Hepatocyte (in vitro differentiated cells): ENCODE data around the gene STRA8. TPM values are rescaled to one million over a fixed set of nuclear protein-coding genes. Genes with fewer than 3 reads are reported as not detected.

Experiments
- DNase-seq: peaks from one replicate; pipeline ENCODE4 v3.0.0-alpha.2; 2016; ENCODE audit warnings: low spot score
- H2AFZ ChIP-seq: fragments of 200-600 bp; sonication (generic); 2 replicates; pipeline ENCODE4 v1.6.0; 2016; ENCODE audit warnings: antibody characterized with exemption, mild to moderate bottlenecking
- H3K27ac ChIP-seq: fragments of 200-600 bp; sonication (generic); 2 replicates; pipeline ENCODE4 v1.5.1; 2016; ENCODE audit warnings: mild to moderate bottlenecking
- H3K27me3 ChIP-seq: fragments of 200-600 bp; sonication (generic); 2 replicates; pipeline ENCODE4 v1.6.1; 2016
- H3K36me3 ChIP-seq: fragments of 200-600 bp; sonication (generic); replicated peaks from 2 replicates; pipeline ENCODE4 v1.5.1; 2016; ENCODE audit warnings: low read depth; ENCODE audit not compliant: insufficient read depth
- H3K4me1 ChIP-seq: fragments of 200-600 bp; sonication (generic); 2 replicates; pipeline ENCODE4 v1.5.1; 2016; ENCODE audit warnings: mild to moderate bottlenecking, moderate library complexity; ENCODE audit not compliant: insufficient read depth
- H3K4me2 ChIP-seq: fragments of 200-600 bp; sonication (generic); 2 replicates; pipeline ENCODE4 v1.6.0; 2016
- H3K4me3 ChIP-seq: fragments of 200-600 bp; sonication (generic); 2 replicates; pipeline ENCODE4 v1.5.1; 2016; ENCODE audit warnings: mild to moderate bottlenecking
- H3K79me2 ChIP-seq: fragments of 200-600 bp; sonication (generic); 2 replicates; pipeline ENCODE4 v1.6.0; 2017; ENCODE audit warnings: mild to moderate bottlenecking
- H3K9me2 ChIP-seq: fragments of 200-600 bp; sonication (generic); replicated peaks from 2 replicates; pipeline ENCODE4 v1.6.0; 2017; ENCODE audit warnings: mild to moderate bottlenecking; ENCODE audit not compliant: insufficient read depth
- H3K9me3 ChIP-seq: fragments of 200-600 bp; sonication (generic); 2 replicates; pipeline ENCODE4 v1.5.1; 2016; ENCODE audit warnings: low read depth, mild to moderate bottlenecking
- H4K20me1 ChIP-seq: fragments of 200-600 bp; sonication (generic); 2 replicates; pipeline ENCODE4 v1.6.0; 2016; ENCODE audit warnings: mild to moderate bottlenecking; ENCODE audit not compliant: insufficient read depth, poor library complexity, severe bottlenecking
- EZH2 ChIP-seq: fragments of 200-600 bp; sonication (generic); IDR thresholded peaks from 2 replicates; pipeline ENCODE4 v1.6.1; 2016; ENCODE audit warnings: antibody characterized with exemption, mild to moderate bottlenecking, borderline replicate concordance
- EZH2phosphoT487 ChIP-seq: fragments of 200-600 bp; sonication (generic); IDR thresholded peaks from one replicate; pipeline ENCODE4 v1.6.1; 2018; ENCODE audit warnings: antibody characterized with exemption, mild to moderate bottlenecking, low read depth, moderate library complexity; ENCODE audit not compliant: unreplicated experiment, severe bottlenecking
- WGBS: methylation state at CpG from one replicate; pipeline ENCODE4 v1.1.6; 2016; ENCODE audit warnings: low lambda C conversion rate; ENCODE audit errors: missing lambda C conversion rate; 5-methylcytosine and 5-hydroxymethylcytosine counted together
- polyA plus RNA-seq: library from polyadenylated mRNA; unstranded; fragments of >200 nt; fragmentation: Nextera tagmentation; extraction: Ambion mirVana; gene quantifications from 2 replicates; pipeline ENCODE4 v1.2.1, GENCODE V29; 2016
- total RNA-seq: library from RNA; depleted of rRNA; stranded (reverse); fragments of >200 nt; gene quantifications from 2 replicates; pipeline ENCODE4 v1.2.3, GENCODE V29; 2014
- TF ChIP-seq, protein P1 (sequence below): fragments of 200-600 bp; sonication (generic); IDR thresholded peaks from 2 replicates; pipeline ENCODE4 v1.5.1; 2016; ENCODE audit warnings: antibody characterized with exemption, mild to moderate bottlenecking; ENCODE audit not compliant: poor library complexity

The STRA8 gene
- total and polyA plus RNA-seq, 2 experiments from 2014 or later = not detected

DNA sequence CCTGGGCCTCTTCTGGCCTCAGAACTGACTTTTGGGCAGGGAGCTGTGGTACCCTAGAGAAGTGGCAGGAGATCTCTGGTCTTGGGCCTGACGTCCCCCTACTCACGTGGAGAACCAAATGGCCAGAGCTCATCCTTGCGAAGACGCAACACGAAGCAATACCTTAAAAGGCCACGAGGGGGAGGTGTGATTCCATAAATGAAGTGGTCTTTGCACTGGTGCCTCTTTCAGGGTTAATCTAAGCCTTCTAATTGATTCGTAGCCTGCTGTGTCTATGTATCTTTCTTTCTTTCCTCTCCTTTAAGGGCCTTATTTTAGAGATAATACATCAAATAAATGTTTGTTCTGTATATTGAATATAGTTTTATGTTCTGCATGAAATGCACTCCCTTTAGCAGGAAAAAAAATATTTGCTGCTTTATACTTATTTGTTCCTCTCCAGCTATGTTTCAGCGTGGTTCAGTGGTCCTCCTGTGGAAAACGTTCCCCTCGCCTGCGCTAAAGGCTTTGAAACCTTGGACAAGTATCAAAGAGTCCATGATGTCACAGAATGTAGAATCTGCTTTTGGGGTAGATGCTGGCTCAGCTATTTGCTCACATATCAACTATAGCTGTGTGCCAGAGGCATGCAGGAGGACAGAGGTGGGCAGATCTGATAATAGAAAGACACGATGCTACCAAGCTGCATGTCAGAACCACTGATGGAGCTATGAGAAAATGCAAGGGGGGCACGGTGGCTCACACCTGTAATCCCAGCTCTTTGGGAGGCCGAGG is 41.0 kb downstream of the STRA8 start:
- Histone ChIP-seq H3K4me3 (no peak overlapping the region), H4K20me1 (no peaks in the 10 kb centered on the region), H3K4me1 (no peaks in the 10 kb centered on the region), H3K9me3 (no peaks in the 10 kb centered on the region), H3K79me2 (no peaks in the 10 kb centered on the region), H2AFZ (no peak overlapping the region), H3K27me3 (no peaks in the 10 kb centered on the region), H3K36me3 (no peaks in the 10 kb centered on the region), H3K4me2 (no peak overlapping the region), H3K27ac (no peak overlapping the region), H3K9me2 (no peaks in the 10 kb centered on the region)
- DNase-seq = peak; percentile 78
- WGBS = 50% methylated on average over 14 of the region's 14 CpGs
- TF ChIP-seq, protein P1, sequence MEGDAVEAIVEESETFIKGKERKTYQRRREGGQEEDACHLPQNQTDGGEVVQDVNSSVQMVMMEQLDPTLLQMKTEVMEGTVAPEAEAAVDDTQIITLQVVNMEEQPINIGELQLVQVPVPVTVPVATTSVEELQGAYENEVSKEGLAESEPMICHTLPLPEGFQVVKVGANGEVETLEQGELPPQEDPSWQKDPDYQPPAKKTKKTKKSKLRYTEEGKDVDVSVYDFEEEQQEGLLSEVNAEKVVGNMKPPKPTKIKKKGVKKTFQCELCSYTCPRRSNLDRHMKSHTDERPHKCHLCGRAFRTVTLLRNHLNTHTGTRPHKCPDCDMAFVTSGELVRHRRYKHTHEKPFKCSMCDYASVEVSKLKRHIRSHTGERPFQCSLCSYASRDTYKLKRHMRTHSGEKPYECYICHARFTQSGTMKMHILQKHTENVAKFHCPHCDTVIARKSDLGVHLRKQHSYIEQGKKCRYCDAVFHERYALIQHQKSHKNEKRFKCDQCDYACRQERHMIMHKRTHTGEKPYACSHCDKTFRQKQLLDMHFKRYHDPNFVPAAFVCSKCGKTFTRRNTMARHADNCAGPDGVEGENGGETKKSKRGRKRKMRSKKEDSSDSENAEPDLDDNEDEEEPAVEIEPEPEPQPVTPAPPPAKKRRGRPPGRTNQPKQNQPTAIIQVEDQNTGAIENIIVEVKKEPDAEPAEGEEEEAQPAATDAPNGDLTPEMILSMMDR = peak; percentile 71
- no peak for TF ChIP-seq EZH2phosphoT487

DNA sequence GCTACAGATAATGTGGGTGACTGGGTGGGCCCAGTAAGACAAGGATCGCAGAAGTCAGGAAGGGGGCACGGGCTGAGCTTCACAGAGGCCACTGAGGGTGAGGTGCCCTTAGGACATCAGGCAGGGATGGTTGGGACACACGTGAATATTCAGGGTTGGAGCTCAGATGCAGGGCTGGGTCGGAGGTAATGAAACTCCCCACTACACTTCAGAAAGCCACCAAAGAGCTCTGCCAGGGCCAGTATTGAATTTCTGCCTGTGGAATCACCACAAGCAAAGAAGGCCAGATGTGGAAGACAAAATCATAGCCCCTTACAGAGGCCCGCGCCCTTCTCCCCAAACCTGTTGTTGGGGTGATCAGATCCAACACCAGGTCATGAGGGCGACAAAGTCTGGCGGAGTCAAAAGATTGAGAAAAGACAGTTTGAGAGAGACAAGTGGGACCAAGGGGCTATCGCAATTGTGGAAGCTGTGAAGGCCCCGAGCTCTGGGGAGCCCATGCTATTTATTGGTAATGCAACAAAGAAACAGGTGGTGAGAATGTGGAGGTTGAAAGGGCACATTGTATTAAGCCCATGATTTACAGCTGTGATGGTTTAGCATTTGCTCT is 42.4 kb downstream of the STRA8 start:
- Histone ChIP-seq H2AFZ (no peak overlapping the region), H3K27ac (no peak overlapping the region), H3K9me3 (no peaks in the 10 kb centered on the region), H3K4me3 (no peak overlapping the region), H3K4me1 (no peaks in the 10 kb centered on the region), H3K27me3 (no peaks in the 10 kb centered on the region), H4K20me1 (no peaks in the 10 kb centered on the region), H3K4me2 (no peak overlapping the region), H3K36me3 (no peaks in the 10 kb centered on the region), H3K79me2 (no peaks in the 10 kb centered on the region), H3K9me2 (no peaks in the 10 kb centered on the region)
- WGBS = 92% methylated on average over 10 of the region's 10 CpGs
- no peak for DNase-seq
- TF ChIP-seq EZH2phosphoT487 (no peak), EZH2 (no peak)
- TF ChIP-seq, protein P1 = no peak

GRCh38 chr7:135277161-135277560 is 43.5 kb downstream of the STRA8 start:
- Histone ChIP-seq H3K4me3 (no peak overlapping the region), H3K36me3 (no peaks in the 10 kb centered on the region), H3K9me2 (no peaks in the 10 kb centered on the region), H3K9me3 (no peaks in the 10 kb centered on the region), H3K79me2 (no peaks in the 10 kb centered on the region), H4K20me1 (no peaks in the 10 kb centered on the region), H3K4me1 (no peaks in the 10 kb centered on the region), H2AFZ (no peak overlapping the region), H3K4me2 (no peak overlapping the region), H3K27ac (no peak overlapping the region), H3K27me3 (no peaks in the 10 kb centered on the region)
- whole genome bisulfite sequencing = 93% methylated on average over 13 of the region's 13 CpGs
- DNase-seq = no peak
- TF ChIP-seq EZH2phosphoT487 (no peak), EZH2 (no peak)
- TF ChIP-seq, protein P1 = no peak
